Calu3 (cell line): ENCODE measurements around the gene ARHGAP24. TPM values are rescaled to one million over a fixed set of nuclear protein-coding genes. Genes with fewer than 3 reads are reported as not detected.

ENCODE experiments used
- BruUV-seq: library from RNA; stranded (reverse); fragments of 400-500 nt; replicated peaks from 2 replicates; lab custom pipeline; 2021; lab: Mats Ljungman, UMichigan
- CTCF ChIA-PET: fragments of 300-600 bp; sonication (Branson Sonifier 250); formaldehyde crosslinking; loops from one replicate; lab custom pipeline; 2022; ENCODE audit warnings: antibody characterized with exemption; lab: Charles Lee
- DNase-seq: peaks from one replicate; pipeline ENCODE4 v3.0.0; 2022
- H3K27ac Mint-ChIP-seq: one replicate; pipeline ENCODE4 v1.8.0; 2022; ENCODE audit warnings: mixed read lengths; ENCODE audit not compliant: unreplicated experiment
- H3K27me3 Mint-ChIP-seq: one replicate; pipeline ENCODE4 v1.8.0; 2022; ENCODE audit warnings: mixed read lengths; ENCODE audit not compliant: unreplicated experiment
- H3K36me3 Mint-ChIP-seq: one replicate; pipeline ENCODE4 v1.8.0; 2022; ENCODE audit warnings: mild to moderate bottlenecking, moderate library complexity, mixed read lengths; ENCODE audit not compliant: insufficient read depth, unreplicated experiment
- H3K4me1 Mint-ChIP-seq: one replicate; pipeline ENCODE4 v1.8.0; 2022; ENCODE audit warnings: mild to moderate bottlenecking, low read depth, mixed read lengths; ENCODE audit not compliant: unreplicated experiment
- H3K4me3 Mint-ChIP-seq: one replicate; pipeline ENCODE4 v1.8.0; 2022; ENCODE audit warnings: mild to moderate bottlenecking, low read depth, moderate library complexity, mixed read lengths; ENCODE audit not compliant: unreplicated experiment
- H3K9me3 Mint-ChIP-seq: one replicate; pipeline ENCODE4 v1.8.0; 2022; ENCODE audit warnings: low read depth, mixed read lengths; ENCODE audit not compliant: unreplicated experiment
- intact Hi-C: fragments of 100-400 bp; cut with micrococcal nuclease; formaldehyde crosslinking; loops from one replicate; pipeline ENCODE4 v1.10.0; 2022; ENCODE audit not compliant: unreplicated experiment
- total RNA-seq: library from RNA; stranded (reverse); gene quantifications from 2 replicates; pipeline ENCODE4 v1.2.3, GENCODE V29; 2022
- TF ChIP-seq, protein P1 (sequence below): fragments of 200-600 bp; IDR thresholded peaks from one replicate; pipeline ENCODE4 v1.8.0; 2022; ENCODE audit warnings: antibody characterized with exemption; ENCODE audit not compliant: unreplicated experiment

ARHGAP24 gene
- total RNA-seq, 1 experiment from 2014 or later, result 10.2 TPM

DNA sequence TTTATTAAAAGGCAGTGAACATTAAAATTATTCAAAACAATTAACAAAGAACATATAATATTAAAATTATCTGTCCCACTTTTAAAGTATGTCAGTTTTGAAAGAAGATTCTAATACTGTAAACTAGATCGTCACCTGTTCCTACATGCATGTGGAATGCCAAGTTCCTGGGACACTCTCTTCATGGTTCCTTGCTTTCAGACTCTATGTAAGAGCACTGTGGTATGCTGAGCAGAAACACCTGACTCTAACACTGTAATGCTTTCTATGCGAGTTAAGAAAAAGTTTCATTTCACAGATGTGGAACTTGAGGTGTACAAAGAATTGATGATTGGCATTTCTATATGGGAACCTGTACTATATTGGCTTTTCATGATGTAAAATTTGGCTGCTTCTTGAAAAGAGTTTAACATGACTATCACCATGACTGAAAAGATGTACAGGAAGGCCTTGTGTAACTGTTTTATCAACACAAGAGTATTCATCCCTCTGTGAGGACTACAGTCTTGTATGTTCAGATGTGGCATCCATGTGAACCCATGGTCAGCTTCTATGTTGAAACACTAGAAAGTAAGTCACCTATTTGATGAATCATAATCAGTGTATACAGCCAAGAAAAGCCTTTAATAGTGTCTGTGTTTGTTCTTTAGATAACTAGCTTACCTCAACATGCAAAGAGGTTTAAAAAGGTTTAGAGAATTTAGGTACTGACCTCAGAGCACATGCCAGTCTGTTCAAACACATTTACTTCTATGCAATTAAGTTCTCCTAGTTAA, 354.5 kb downstream of the ARHGAP24 start:
- H3K27me3 Mint-ChIP-seq, result no peaks in the 10 kb centered on the region
- H3K4me1 Mint-ChIP-seq, result peaks cover 39% of the 10 kb centered on the region
- peak overlapping the region; percentile 76 for H3K4me3 Mint-ChIP-seq
- DNase-seq, result no peak
- no peak overlapping the region for H3K27ac Mint-ChIP-seq
- CTCF ChIA-PET, result no interaction called here
- no TSS peak for BruUV-seq
- intact Hi-C loops, result loop anchor here (5.0 kb wide), 1 partner anchor 78 kb away; no protein-coding TSS in a partner anchor
- peaks cover 15% of the 10 kb centered on the region for H3K36me3 Mint-ChIP-seq
- H3K9me3 Mint-ChIP-seq, result no peaks in the 10 kb centered on the region
- TF ChIP-seq, protein P1, sequence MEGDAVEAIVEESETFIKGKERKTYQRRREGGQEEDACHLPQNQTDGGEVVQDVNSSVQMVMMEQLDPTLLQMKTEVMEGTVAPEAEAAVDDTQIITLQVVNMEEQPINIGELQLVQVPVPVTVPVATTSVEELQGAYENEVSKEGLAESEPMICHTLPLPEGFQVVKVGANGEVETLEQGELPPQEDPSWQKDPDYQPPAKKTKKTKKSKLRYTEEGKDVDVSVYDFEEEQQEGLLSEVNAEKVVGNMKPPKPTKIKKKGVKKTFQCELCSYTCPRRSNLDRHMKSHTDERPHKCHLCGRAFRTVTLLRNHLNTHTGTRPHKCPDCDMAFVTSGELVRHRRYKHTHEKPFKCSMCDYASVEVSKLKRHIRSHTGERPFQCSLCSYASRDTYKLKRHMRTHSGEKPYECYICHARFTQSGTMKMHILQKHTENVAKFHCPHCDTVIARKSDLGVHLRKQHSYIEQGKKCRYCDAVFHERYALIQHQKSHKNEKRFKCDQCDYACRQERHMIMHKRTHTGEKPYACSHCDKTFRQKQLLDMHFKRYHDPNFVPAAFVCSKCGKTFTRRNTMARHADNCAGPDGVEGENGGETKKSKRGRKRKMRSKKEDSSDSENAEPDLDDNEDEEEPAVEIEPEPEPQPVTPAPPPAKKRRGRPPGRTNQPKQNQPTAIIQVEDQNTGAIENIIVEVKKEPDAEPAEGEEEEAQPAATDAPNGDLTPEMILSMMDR, result no peak

DNA sequence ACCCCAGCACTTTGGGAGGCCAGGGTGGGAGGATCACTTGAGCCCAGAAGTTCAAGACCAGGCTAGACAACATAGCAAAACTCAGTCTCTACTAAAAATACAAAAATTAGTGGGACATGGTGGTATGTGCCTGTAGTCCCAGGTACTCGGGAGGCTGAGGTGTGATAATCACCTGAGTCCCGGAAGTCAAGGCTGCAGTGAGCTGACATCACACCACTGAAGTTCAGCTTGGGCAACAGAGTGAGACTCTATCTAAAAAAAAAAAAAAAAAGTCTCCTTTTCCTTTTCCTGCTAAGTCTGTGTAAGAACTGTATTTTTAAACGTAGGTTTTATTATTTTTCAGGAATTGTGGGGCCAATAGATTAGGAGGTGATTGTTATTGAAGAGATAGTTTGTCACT, 356.7 kb downstream of the ARHGAP24 start:
- Mint-ChIP-seq H3K27ac (no peak overlapping the region), H3K9me3 (no peaks in the 10 kb centered on the region), H3K36me3 (peaks cover 15% of the 10 kb centered on the region), H3K4me3 (no peak overlapping the region), H3K27me3 (no peaks in the 10 kb centered on the region), H3K4me1 (peaks cover 25% of the 10 kb centered on the region)
- no peak for DNase-seq
- CTCF ChIA-PET, result no interaction called here
- BruUV-seq, result no TSS peak
- TF ChIP-seq, protein P1, result no peak
- intact Hi-C loops, result no loop called here

DNA sequence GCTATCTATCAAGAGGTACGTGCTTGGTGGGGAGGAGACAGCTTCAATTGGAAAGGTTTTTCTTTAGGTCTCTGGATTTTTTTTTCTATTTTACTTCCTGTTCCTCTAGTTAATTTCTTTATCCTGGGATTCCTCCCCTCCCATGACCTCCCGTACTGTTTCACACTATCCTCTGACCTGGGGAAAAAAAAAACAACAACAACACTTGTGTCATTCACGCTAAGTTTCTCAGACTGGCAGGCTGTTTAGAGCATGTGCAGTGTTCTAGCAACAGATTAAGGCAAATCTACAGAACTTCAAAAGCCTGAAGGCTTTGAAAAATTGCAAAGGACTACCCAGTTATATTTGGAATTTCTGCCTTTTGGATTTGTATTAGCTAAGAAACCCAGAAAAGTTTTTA, 358.4 kb downstream of the ARHGAP24 start:
- peak overlapping the region; percentile 63 for H3K27ac Mint-ChIP-seq
- BruUV-seq, result no TSS peak
- peaks cover 2% of the 10 kb centered on the region for H3K36me3 Mint-ChIP-seq
- no peak overlapping the region for H3K4me3 Mint-ChIP-seq
- intact Hi-C loops, result no loop called here
- H3K4me1 Mint-ChIP-seq, result peaks cover 25% of the 10 kb centered on the region
- CTCF ChIA-PET, result interaction anchor here (0.6 kb wide), 1 partner anchor 180 kb away, joined by 3 read pairs; no protein-coding TSS in a partner anchor
- DNase-seq, result no peak
- H3K27me3 Mint-ChIP-seq, result no peaks in the 10 kb centered on the region
- no peaks in the 10 kb centered on the region for H3K9me3 Mint-ChIP-seq
- TF ChIP-seq, protein P1, result no peak

DNA sequence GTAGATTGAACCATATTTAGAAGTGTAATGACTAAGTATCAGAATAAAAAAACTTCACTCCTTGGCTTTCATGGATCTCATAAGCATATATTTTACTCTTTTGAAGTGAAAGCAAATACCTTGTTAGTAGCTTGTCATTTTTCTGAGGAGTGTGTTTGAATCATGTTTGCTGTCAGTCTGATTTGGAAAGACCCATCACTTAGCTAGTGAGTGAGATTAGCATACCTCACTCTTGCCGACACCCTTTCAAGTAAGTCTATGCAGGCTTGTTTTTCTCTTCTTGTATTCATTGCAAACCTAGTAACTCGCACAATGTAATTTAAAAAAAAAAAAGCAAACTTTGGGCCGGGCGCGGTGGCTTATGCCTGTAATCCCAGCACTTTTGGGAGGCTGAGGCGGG, 360.0 kb downstream of the ARHGAP24 start:
- TF ChIP-seq, protein P1, result no peak
- no TSS peak for BruUV-seq
- no peak for DNase-seq
- Mint-ChIP-seq H3K27me3 (no peaks in the 10 kb centered on the region), H3K36me3 (no peaks in the 10 kb centered on the region), H3K9me3 (no peaks in the 10 kb centered on the region), H3K4me1 (peaks cover 21% of the 10 kb centered on the region), H3K27ac (no peak overlapping the region), H3K4me3 (no peak overlapping the region)
- intact Hi-C loops, result no loop called here
- CTCF ChIA-PET, result no interaction called here
